ENCODE measurements around the gene MIXL1.
"Not testable (repeated sequence)": the region's sequence is repeated elsewhere in the genome, so short reads cannot be mapped to it uniquely, and the experiment has no call there.

MIXL1 gene

DNA sequence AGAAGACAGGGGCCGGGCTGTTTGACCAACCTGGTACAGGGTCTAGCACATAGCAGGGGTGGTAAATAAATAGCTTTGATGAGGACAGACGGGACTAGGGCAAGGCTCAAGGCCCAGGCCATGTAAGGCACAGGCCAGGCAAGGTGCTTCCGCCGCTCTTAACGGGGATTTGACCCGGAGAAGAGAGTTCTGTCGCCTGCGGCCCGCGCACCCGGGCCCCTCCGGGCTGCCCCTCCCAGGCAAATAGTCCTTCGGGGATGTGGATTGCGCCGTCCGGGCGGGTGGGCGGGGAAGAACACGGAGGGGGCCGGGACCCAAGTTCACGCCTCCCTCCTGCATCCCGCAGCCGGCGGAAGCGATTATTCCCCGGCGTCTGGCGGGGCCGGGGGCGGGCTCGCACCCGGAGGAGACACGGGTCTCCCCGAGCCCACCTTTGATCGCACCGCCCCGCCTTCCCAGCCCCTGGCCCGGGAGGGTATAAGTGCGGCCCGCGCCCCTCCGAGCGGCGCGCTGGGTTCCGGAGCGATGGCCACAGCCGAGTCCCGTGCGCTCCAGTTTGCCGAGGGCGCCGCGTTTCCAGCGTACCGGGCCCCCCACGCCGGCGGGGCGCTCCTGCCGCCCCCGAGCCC, at the start of gene MIXL1:
MIXL1 (plus strand) TSS at position 508 of the 629 bp plus-strand sequence; CDS start at position 526, 18 bp downstream.
- DNase-seq, result no peak

DNA sequence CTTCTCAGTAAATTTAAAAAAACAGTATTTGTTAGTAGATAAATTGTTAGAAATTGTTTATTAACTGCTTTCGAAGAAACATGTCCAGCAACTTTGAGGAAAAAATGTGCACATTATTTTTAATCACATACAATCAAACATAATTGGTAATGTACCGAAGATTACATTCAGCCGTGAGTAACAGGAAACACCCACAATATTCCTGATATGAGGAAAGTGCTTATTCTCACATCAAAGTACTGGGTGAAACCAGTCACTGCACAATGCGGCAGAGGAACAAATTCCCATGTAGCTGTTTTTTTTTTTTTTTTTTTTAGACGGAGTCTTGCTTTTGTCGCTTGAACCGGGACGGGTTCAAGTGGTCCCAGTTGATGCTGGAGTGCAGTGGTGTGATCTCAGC, 46.6 kb upstream of the MIXL1 start:
- DNase-seq, result no peak

DNA sequence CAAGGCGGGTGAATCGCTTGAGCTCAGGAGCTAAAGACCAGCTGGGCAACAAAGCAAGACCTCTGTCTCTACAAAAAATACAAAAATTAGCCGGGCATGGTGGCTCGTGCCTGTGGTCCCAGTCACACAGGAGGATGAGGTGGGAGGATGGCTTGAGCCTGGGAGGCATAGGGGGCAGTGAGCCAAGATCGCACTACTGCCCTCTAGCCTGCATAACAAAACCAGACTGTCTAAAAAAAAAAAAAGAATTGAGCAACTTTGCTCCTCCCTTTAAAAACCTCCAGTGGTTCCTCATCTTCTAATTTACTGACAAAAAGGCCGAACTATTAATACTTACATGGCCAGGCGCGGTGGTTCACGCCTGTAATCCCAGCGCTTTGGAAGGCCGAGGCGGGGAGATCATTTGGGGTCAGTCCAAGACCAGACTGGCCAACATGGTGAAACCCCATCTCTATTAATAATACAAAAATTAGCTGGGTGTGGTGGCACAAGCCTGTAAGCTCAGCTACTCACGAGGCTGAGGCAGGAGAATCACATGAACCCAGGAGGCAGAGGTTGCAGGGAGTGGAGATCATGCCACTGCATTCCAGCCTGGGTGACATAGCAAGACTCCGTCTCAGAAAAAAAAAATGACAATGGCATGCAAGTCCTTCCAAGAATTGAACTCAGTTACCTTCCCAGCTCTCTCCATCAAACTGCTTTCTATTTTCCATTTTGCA, 41.3 kb upstream of the MIXL1 start:
- peak in 6 of 51 donors; percentile 4 to 35 (median 5) for DNase-seq

DNA sequence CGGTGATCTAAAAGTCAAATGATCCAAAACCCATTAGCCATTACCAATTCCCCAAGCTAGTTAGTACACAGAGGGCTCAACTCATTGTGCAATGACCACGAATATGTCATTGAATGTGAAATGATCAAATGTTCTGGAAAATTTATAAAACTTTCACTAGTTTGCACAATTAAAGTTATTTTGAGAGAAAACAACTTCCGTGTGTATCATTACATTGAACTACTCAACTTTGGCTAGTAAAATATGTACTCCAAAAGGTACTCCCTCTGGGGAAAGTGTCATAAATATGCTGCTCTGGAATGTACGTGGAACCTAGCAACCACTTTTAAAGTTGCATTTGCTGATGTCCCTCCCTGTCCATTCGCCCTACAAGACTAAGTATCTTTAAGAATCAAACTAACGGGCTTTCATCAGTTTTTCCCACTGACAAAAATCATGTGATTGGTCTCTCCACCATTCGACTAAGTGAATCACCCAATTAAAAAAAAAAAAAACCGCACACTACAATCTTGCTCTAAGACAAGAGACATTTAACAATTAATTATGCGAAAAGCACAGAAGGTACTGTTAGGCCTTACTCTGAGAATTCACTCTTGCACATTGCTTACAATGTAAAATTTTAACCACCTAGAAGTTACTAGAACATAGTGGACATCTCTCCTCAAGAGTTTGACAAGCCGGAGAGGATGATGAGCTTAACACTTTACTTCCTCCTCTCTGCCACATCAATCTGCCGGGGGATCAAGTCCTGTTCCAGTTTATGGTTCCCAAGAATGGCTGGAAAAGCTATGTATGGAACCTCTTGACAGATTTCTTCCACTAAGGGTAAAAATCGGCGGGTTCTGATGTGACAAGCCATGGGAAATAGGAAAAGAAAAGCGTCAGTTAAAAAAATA, 38.1 kb upstream of the MIXL1 start:
- no peak for DNase-seq

DNA sequence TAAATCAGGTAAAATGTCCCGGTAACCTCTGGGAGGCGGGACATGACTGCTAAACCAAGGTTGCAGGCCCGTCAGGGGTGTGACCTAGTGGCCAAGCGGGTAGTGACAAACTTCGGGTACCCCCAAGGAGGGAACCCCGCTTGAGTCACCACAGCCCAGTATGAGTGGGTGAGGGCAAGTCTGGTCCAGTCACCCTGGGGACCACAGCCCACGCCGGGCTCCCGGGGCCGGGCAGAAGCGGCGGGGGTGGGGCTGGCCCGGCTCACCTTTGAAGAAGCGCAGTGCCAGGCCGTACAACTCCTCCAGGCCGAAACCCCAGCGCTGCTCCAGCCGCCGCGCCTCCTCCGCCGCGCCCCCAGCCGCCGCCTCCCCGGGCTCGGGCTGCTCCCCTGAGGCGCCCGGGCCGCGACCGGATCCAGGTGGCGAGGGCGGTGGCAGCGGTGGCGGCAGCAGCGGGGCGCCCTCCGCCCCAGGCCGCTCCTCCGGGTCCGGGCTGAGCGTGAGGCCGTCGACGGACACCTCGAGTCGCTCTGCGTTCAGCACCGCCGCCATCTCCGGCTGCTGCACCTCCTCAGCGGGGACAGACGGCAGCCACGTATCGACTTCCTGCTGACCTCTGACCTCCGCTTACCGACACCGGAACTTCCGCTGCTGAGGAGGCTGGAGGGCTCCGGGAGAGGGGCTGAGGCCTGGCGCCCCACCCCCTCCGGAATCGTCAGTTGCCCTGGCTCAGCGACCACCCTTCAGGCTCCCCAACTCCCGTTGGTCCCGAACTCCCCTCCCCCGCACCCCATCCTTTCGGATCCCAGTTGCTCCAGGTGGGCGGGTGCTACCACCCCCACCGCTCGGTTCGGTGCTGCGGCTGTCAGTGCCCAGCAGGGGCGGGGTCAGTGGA, 37.1 kb upstream of the MIXL1 start, which contains the start of gene ACBD3:
ACBD3 (minus strand) TSS at position 618 of the 895 bp plus-strand sequence; CDS start at position 552, 66 bp downstream.
- DNase-seq, result peak in 50 of 51 donors; percentile 40 to 89 (median 79)

DNA sequence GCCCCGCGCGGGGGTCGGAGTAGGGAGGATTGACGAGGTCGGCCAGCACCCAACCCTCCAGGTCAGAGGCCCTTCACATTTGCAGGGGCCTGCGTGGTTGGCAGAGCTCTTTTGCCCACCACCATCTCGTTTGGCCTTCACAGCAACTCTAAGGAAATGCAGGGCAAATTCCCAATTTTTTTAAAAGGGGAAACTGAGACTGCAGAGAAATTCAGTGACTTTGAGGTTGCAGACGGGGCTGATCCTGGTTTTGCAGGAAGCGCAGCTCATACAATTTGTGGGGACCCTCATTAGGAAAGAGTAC, 36.5 kb upstream of the MIXL1 start:
- DNase-seq, result no peak

DNA sequence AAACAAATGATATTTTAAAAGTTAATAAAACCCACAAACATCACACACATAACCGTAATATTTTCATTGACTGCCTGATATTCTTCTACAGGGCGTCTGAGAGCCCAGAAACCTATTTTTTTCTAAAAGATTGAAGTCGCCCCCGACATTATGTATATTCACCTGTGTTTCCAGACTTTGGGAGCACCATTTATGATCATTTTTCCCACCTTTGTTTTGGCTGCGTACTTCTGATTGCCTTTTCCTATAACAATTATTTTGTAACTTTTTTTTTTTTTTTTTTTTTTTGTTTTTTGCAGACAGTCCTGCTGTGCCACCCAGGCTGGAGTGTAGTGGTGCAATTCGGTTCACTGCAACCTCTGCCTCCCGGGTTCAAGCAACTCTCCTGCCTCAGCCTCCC, 36.1 kb upstream of the MIXL1 start:
- DNase-seq, result no peak

DNA sequence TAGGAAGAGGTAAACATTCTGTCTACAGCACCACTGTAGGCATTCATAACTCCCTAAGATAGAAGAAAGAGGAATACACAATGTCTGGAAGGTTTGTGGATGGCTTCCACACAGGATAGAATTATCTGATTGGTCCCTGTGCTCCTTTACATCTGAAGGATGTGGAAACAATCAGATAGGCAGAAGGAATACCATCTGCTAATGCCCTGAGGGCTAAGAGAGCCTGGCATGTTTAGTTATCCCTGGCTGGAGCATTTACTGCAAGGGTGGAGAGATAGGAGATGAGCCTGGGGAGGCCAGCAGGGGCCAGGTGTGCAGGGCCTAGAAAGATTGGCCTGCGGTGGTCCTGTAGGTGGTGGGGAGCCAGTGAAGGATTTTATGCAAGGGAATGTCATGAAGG, 28.3 kb upstream of the MIXL1 start:
- DNase-seq, result no peak

DNA sequence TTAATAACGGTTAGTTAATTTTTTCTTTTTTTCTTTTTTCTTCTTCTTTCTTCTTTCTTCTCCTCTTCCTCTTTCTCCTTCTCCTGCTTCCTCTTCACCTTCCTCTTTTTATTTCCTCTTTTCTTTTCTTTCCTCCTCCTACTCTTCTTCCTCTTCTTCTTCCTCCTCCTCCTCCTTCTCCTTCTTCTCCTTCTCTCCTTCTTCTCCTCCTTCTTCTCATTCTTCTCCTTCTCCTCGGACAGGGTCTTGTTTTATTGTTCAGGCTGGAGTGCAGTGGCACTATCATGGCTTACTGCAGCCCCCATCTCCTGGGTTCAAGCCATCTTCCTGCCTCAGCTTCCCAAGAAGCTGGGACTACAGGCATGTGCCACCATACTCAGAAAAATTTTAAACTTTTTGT, 23.5 kb upstream of the MIXL1 start:
- no peak for DNase-seq

DNA sequence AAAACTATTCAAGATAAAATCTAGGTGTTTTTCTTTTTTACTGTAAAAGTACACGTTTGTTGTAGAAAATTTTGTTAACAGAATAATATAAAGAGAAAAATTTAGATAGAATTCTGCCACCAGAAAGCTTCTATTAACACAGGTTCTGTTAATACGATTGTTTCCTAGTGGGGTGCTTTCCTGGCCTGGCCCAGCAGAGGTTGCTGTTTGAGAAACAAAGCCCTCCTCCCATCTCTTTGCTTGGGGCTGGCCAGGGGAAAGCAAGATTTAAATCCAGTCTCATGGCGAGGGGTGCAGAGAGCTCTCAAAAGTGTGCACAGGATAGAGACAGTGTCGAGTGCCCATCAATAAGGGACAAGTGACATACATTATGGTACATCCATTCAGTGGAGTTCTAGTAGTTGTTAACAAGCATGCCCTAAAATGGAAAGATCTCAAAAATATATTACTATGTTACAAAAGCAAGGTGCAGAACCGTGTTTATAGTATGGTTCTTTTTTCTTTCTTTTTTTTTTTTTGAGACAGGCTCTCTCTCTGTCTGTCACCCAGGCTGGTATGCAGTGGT, 22.4 kb upstream of the MIXL1 start:
- no peak for DNase-seq

DNA sequence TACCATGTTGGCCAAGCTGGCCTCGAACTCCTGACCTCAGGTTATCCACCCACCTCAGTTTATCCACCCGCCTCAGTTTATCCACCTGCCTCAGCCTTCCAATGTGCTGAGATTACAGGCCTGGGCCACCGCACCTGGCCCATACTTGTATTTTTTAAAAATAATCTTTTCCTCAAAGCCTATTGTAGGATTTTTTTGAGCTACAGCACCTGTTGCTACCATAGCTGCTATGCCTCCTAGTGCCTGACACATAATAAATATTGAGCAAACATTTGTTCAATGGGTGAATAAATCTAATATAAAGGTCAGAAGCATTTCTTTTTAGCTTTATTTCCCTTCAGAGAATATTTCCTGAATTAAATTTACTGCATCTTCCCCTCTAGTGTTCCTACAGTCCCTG, 21.2 kb upstream of the MIXL1 start:
- no peak for DNase-seq

DNA sequence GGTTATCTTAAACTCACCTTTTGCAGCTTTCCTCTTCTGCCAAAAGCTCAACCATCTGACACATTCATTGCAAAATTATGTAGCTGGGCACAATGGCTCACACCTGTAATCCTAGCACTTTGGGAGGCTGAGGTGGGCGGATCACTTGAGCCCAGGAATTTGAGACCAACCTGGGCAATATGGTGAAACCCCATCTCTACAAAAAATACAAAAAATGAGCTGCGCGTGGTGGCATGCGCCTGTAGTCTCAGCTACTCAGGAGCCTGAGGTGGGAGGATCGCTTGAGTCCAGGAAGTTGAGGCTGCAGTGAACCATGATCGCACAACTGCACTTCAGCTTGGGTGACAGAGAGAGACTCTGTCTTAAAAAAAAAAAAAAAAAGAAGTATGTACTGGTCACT, 20.8 kb upstream of the MIXL1 start:
- not testable (repeated sequence) for DNase-seq

DNA sequence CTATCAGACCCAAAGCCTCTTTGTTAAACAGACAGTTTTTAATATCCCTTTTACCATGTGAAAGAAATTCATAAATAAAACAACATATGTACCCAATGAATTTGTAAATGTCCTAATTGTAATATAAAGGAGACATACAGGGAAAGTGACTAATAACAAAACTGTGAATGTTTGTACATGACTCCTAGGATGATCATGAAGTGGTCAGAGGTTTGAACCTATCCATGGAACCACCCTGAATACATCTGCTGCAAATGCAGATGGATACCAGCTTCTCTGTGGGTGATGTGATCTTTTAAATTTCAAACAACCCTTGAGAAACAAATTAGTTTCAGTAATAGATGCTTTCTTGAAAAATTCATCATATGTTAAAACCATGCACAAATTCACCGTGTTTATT, 20.2 kb upstream of the MIXL1 start:
- no peak for DNase-seq

DNA sequence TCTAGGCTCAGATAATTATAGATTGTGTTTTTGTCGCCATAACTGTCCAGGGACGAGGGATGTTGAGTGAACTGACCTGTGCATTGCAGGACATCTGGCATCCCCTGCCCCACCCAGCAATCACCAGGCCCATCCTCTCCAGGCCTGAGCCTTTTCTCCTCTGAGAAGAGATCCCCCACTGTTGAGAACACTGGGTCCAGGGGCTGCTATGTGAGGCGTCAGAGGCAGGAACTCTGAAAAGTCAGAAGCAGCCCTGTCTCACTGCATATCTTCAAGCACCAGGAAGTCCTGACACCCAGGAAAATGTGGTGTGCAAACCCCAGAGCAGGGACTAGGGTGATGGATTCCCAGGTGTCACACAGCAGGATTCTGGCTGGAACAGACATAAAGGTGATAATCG, 19.8 kb upstream of the MIXL1 start:
- no peak for DNase-seq

DNA sequence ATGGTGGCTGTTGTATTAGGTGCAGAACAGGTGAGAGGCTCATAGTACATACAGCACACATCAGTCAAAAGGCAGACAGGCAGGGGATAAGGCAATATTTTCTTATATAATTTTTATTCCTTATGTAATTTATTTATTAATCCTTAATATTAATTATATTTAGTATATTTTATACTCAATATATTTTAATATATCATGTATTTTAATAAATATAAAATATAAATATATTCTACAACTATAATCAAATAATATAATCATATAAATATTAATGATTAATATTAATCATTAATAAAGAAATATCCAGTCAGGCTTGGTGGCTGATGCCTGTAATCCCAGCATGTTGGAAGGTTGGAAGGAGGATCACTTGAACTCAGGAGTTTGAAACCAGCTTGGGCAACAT, 19.3 kb upstream of the MIXL1 start:
- DNase-seq, result no peak

DNA sequence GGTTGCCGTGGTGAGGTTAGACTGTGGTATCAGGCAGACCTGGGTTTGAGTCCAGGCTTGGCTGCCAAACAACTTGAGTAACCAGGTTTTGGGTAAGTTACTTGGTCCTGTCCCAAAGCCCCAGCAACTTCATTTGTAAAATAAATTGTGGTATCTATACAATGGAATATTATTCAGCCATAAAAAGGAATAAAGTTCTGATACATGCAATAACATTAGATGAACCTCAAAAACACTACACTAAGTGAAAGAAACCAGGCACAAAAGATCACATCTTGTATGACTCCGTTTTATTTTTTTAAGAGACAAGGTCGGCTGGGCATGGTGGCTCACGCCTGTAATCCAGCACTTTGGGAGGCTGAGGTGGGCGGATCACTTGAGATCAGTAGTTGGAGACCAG, 16.4 kb upstream of the MIXL1 start:
- DNase-seq, result no peak

DNA sequence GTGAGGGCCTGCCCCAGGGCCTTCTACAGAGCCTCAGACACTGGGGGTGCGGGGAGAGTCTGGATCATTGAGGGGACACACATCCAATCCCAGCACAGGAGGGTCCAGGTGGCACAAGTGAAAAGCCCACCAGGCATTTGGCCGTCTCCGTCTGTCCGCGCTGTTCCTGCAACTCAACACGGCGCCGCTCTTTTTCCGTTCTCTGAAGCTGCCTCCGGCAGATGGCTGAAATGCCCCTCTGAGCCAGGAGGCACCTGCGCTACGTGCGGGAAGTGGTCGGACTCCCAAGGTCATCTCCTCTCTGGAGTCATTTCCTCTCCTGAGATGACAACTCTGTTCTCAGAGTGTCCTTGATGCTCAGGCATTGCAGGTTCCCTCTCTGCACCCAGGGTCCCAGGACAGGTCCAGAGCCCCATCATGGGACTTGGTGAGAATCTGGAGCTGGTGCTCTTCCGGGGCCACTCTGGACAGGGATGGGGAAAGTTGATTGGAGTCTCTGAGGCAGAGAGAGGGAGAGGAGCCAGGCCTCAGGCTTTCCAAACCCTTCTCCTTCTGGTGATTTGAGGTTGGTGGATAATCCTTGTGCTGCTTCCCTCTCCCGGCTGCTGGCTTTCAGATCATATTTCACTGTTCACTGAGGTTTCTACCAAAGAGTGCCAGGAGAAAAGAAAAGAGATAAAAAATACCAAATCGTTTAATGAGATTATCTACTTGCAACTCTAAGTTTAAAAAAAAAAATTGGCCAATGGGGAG, 14.0 kb upstream of the MIXL1 start:
- DNase-seq, result no peak

DNA sequence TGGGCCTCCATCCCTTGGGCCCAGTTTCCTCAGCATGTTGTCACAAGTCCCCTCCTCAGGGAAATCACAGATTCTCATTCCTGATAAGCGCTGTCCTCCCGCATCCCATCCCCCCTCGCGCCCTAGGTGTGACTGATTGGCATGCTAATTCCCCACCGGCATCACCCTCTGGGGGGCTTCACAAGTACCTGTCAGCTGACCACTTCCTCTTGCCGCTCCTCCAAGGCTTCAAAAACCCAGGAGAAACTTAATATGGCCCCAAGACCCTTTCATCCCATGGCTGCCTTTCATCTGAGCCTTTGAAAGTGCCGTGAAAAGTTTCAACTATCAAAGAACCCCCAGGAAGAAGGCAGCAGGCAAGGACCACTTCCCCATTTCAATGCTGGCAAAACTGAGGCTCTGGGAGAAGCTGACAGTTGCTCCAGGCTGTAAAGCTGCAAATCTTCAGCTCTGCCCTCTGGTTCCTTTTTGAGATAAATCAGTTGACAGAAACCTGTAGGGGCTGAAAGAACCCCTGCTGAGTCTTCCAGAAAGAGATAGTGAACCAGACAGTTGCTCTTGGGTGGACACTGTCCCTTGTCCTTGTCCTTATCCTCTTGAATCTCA, 12.8 kb upstream of the MIXL1 start:
- no peak for DNase-seq

DNA sequence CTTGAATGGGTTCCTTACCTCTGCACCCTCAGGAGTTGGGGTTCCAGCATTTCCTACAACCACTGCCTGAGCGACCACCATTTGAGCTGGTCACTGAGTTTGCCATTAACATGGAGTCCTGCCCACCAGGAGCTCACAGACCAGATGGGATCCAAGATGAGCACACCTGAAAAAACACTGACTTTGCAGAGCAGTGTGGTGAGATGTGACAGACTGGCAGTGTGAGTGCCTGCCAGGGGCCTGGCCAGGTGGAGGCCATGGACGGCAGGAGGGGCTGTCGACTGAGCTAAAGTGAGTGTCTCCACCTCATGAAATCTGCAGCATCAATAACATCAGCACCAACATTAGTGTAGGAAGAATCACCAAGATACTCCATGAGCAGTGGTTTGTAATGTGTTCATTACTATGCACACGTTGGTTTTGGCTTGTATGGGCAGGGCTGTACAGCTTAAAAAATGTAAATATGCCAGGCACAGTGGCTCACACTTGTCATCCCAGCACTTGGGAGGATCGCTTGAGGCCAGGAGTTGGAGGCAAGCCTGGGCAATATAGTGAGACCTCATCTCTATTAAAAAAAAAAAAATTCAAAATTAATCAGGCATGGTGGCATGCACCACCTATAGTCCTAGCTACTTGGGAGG, 12.2 kb upstream of the MIXL1 start:
- no peak for DNase-seq

Data from hypothalamus (tissue), 51 donors.